NCI-H524 treated with DMSO at 0.1 percent for 48 hours (cell line): Measurements from ENCODE around the gene PLSCR4.
"Not testable (repeated sequence)": the region's sequence is repeated elsewhere in the genome, so short reads cannot be mapped to it uniquely, and the experiment has no call there.

Experiments
- DNase-seq: peaks from one replicate; lab custom pipeline; 2025; lab: John Stamatoyannopoulos, UW

The PLSCR4 gene

DNA sequence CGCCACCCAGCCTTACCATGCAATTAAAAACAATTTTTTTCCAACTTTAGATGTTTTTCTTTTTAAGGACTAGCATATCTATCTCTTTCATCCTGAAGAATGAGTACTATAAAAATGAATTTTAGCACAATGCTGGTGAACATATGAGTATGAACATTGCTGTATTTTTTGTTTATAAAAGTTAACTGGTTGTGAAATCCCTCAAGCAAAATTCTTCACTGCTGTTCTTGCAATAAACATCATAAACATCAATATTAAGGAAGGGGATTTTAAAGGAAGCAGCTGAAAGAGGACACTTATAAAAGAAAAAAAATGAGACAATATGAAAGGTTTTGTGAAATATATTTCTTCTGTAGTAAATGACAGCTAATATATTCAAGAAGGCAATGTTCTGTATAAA is 3.0 kb downstream of the PLSCR4 start:
- no peak for DNase-seq

DNA sequence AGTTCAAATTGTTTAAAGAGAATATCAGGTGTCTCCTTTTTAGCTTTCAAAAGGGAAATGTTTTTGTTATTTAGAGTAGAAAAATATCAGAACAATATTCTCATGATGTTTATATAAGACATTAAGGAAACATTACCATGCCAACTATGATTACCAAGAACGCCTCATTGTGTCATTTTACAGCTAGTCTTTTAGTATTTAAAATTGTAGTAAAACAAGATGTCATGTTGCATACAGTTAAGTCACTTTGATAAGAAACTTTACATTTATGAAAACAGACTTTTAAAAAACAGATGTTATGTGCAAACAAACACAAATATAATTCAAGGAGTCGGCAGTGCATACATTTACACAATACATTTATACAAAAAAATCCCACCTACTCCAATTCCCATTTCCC is 4.4 kb downstream of the PLSCR4 start:
- no peak for DNase-seq

DNA sequence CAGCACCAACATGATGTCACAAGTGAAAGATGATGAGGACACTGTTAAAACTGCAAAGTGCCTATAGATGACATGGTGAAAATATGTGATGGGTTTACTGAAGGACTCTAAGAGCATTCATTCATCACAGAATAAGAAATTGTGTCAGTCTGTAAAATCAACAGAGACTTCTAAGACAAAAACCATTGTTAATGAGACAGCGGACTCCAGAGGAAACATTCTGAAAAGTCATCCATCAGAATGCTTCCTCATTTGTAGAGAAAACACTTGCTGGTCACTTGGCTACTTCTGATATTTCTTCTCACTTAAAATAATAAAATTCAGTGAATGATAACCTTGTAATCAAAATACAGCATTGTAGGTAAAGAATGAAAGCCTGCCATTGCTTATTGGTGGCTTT is 7.3 kb downstream of the PLSCR4 start:
- no peak for DNase-seq

- no peak for DNase-seq
Measured at GRCh38 chr3:146241523-146242240, 9.2 kb downstream of the PLSCR4 start.

GRCh38 chr3:146233487-146233886 is 17.4 kb downstream of the PLSCR4 start:
- no peak for DNase-seq

GRCh38 chr3:146227486-146227885 is 23.4 kb downstream of the PLSCR4 start:
- no peak for DNase-seq

DNA sequence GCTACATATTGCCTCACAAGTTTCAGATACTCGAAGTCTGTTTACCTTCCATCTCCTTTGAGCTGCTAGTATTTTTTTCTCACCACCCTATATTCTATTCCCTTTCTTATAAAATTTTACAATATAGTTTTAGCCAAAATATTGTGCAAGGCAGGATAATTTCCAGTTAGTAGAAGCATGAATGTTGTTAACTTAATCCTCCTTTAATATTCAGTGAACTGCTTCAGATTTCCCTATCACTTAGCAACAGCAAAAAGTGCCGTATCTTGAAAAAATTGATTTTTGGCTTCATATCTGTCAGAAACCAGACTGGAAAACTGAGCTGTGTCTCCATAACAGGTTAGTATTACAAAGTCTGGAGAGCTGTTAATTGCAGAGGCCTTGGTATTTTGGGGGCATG is 24.0 kb downstream of the PLSCR4 start:
- no peak for DNase-seq

- not testable (repeated sequence) for DNase-seq
Measured at GRCh38 chr3:146225458-146225857, 25.4 kb downstream of the PLSCR4 start.

- no peak for DNase-seq
Measured at GRCh38 chr3:146223401-146224373, 27.2 kb downstream of the PLSCR4 start.

- DNase-seq, result no peak
Measured at GRCh38 chr3:146222204-146223046, 28.5 kb downstream of the PLSCR4 start.

- DNase-seq, result no peak
Measured at GRCh38 chr3:146221276-146221675, 29.6 kb downstream of the PLSCR4 start.

DNA sequence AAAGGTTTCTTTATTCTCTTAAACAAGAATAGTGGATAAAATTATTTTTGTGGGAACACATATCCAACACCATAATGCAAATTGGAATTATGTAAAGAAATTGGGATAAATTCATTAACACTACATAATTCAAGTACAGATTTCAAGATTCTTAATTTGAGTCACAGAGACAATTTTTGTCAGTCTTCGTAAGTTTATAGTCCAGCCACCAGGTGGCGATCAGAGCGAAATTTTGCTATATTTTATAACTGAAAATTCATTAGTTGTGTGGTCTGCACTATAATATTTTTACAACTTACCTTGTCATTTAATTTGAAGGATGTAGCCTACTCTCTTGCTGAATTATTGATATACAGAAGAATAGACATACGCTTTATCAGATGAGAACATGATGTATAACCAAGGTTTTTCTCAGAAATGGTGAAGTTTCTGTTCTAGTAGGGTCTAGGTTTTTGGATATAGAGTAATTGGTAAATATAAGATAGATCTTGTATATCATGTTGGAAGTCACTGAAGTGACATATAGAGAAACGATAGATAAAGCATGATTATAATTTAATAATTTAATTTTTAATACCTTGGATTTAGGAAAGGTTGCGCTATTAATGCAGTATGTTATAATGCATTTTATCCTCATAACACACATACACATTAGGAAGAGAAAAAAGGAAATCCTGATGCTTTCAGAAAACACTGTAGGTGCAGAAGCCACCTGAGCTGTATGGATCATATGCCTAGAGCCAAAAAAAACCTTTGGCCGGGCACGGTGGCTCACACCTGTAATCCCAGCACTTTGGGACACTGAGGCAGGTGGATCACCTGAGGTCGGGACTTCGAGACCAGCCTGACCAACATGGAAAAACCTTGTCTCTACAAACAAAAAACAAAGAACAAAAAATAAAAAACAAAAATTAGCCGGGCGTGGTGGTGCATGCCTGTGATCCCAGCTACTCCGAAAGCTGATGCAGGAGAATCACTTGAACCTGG is 31.7 kb downstream of the PLSCR4 start:
- DNase-seq, result no peak

GRCh38 chr3:146217324-146217723 is 33.6 kb downstream of the PLSCR4 start:
- no peak for DNase-seq

GRCh38 chr3:146214493-146214892 is 36.4 kb downstream of the PLSCR4 start:
- no peak for DNase-seq

DNA sequence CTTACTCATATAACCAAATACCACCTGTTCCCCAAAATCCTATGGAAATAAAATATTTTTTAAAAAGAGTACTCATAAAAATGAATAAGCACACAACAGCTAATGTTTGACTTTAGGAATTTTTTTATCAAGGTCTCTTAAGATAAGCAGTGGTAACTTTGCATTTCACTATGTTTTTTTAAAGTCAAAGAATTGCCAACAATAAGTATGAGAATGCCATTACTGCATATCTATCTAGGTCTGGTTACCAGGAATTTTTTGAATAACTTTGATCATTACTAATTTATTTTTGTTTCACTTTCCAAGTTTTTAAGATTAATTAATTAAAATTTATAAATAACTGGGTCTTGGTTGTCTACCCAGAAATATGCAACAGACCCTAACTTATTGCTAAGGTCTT is 41.5 kb downstream of the PLSCR4 start:
- DNase-seq, result no peak

DNA sequence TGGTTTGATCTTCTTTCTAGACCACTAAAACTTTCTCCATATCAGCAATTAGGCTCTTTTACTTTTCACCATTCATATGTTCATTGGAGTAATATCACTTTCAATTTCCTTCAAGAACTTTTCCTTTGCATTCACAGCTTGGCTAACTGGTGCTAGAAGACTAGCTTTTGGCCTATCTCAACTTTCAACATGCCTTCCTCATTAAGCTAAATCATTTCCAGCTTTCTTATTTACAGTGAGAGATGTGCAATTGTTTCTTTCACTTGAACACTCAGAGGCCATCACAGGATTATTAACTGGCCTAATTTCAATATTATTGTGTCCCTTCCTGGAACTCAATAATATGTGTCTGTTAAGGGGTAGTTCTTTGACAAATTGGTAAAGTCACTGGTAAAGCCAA is 47.1 kb downstream of the PLSCR4 start:
- DNase-seq, result no peak

DNA sequence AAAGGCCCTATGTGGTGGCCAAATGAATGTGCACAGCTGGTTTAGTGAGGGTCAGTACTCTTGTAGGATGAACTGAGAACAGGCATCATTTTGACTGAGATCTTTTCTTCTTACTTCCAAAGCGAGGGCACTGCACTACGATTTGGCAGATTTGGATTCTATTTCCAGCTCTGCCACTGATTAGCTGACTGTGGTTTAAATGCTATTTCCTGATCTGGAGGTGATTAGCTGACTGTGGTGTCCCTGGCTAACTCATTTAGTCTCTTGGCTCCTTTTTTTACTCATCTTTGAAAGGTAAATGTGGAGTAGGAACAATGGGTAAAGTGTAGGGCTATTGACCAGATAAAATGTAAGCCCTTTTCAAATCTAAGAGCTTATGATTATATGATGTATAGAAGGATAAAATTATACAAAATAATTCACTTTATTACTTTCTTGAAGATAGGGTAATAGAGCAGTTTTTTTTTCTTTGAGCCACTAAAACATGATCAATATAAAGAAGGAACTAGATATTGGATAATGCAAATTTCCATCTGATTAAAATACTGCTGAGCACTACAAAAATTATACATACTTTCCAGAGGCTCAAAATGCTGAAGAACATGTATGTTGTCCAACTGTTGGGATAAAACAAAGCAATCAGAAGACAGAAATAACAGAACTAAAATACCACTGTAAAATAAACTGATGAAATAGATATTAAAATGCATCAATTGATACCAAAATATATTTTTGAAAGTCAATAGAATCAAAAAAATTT is 50.3 kb downstream of the PLSCR4 start:
- DNase-seq, result no peak

- no peak for DNase-seq
Measured at GRCh38 chr3:146199762-146200161, 51.1 kb downstream of the PLSCR4 start.

DNA sequence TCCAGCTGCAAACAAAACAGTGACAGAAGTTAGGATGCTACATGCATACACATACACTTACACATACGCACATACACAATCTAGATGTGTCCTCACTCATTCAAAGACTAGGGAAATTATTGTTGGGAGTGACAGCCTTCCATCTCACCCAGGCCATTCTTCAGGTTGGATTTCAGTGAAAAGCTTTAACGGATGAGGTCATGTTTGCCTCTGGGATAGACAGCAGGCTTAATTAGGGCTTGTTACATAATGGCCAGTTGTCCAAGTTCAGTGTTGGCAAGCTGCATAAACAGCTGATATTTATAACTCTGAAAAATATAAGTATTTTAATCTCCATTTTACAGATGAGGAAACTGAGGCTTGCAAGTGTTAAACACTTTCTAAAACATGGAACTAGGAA is 54.1 kb downstream of the PLSCR4 start:
- DNase-seq, result no peak

DNA sequence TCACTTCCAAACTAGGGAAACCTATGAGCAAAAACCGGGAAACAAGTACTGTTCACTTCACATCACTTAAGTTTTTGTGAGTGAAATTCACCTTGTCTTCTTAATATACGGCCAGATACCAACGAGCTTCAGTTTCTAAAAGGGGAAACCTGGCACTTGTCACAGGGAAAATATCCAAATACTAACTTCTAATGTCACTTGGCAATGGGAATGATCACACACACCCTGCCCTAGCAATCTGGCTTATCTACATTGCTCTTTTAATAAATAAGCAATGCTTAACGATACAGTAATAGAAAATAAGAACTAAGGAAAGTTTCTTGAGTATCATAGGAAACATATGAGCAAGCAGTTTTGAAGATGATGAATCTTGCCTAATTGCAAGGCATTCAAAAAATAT is 55.3 kb downstream of the PLSCR4 start:
- no peak for DNase-seq
